ENCODE data around the gene SPEN.
"Not testable (repeated sequence)": the region's sequence is repeated elsewhere in the genome, so short reads cannot be mapped to it uniquely, and the experiment has no call there.

The SPEN gene

GRCh38 chr1:15836772-15837669 lies 10.5 kb upstream of the SPEN start:
- no peak for TF ChIP-seq CTCF (IDR thresholded peaks at IDR 0.05; ENCODE audit: low read depth, low read length, missing control alignments)
- H3K36me3 ChIP-seq (replicated peaks), result no peaks in the 10 kb centered on the region
- no peak for DNase-seq
- in situ Hi-C loops (cut with HindIII; ENCODE audit: low pct_ligation_motif_present, low sequenced_read_pairs), result no loop called here
- H3K4me3 ChIP-seq (ENCODE audit: low read depth, low read length), result peak overlapping the region; percentile 27
- no peaks in the 10 kb centered on the region for H3K27me3 ChIP-seq (replicated peaks)
- no peak overlapping the region for H3K27ac ChIP-seq

- TF ChIP-seq CTCF (IDR thresholded peaks at IDR 0.05; ENCODE audit: low read depth, low read length, missing control alignments), result no peak
- in situ Hi-C loops (cut with HindIII; ENCODE audit: low pct_ligation_motif_present, low sequenced_read_pairs), result no loop called here
- DNase-seq, result no peak
- no peaks in the 10 kb centered on the region for H3K27me3 ChIP-seq (replicated peaks)
- H3K27ac ChIP-seq, result no peak overlapping the region
- no peak overlapping the region for H3K4me3 ChIP-seq (ENCODE audit: low read depth, low read length)
- no peaks in the 10 kb centered on the region for H3K36me3 ChIP-seq (replicated peaks)
Measured at GRCh38 chr1:15837931-15838330, 9.6 kb upstream of the SPEN start.

GRCh38 chr1:15838721-15839120 lies 8.8 kb upstream of the SPEN start:
- no peak overlapping the region for H3K4me3 ChIP-seq (ENCODE audit: low read depth, low read length)
- no peak overlapping the region for H3K27ac ChIP-seq
- no peaks in the 10 kb centered on the region for H3K36me3 ChIP-seq (replicated peaks)
- in situ Hi-C loops (cut with HindIII; ENCODE audit: low pct_ligation_motif_present, low sequenced_read_pairs), result no loop called here
- TF ChIP-seq CTCF (IDR thresholded peaks at IDR 0.05; ENCODE audit: low read depth, low read length, missing control alignments), result no peak
- DNase-seq, result no peak
- H3K27me3 ChIP-seq (replicated peaks), result no peaks in the 10 kb centered on the region

GRCh38 chr1:15843826-15844572 lies 3.5 kb upstream of the SPEN start:
- Histone ChIP-seq H3K36me3 (replicated peaks) (no peaks in the 10 kb centered on the region), H3K27me3 (replicated peaks) (no peaks in the 10 kb centered on the region), H3K27ac (no peak overlapping the region), H3K4me3 (ENCODE audit: low read depth, low read length) (no peak overlapping the region)
- in situ Hi-C loops (cut with HindIII; ENCODE audit: low pct_ligation_motif_present, low sequenced_read_pairs), result no loop called here
- TF ChIP-seq CTCF (IDR thresholded peaks at IDR 0.05; ENCODE audit: low read depth, low read length, missing control alignments), result no peak
- no peak for DNase-seq

GRCh38 chr1:15846056-15846455 lies 1.5 kb upstream of the SPEN start:
- H3K27me3 ChIP-seq (replicated peaks); H3K36me3 ChIP-seq (replicated peaks); H3K27ac ChIP-seq; H3K4me3 ChIP-seq (ENCODE audit: low read depth, low read length); in situ Hi-C loops (cut with HindIII; ENCODE audit: low pct_ligation_motif_present, low sequenced_read_pairs); DNase-seq: not testable (repeated sequence)

- Histone ChIP-seq H3K27ac (peak overlapping the region; percentile 77), H3K27me3 (replicated peaks) (no peaks in the 10 kb centered on the region), H3K36me3 (replicated peaks) (no peaks in the 10 kb centered on the region), H3K4me3 (ENCODE audit: low read depth, low read length) (peak overlapping the region; percentile 93)
- TF ChIP-seq CTCF (IDR thresholded peaks at IDR 0.05; ENCODE audit: low read depth, low read length, missing control alignments), result no peak
- in situ Hi-C loops (cut with HindIII; ENCODE audit: low pct_ligation_motif_present, low sequenced_read_pairs), result no loop called here
- DNase-seq, result no peak
Measured at GRCh38 chr1:15847893-15848142, 311 bp downstream of the SPEN start.
